Iris pigment epithelial cell (primary cell): Measurements from ENCODE around the gene SRPRB.
A peak's percentile ranks its signal among the peaks of the same experiment; 100 is the strongest.

Experiments used
- DNase-seq: peaks from one replicate; pipeline ENCODE4 v3.0.0-alpha.2; 2011; ENCODE audit warnings: low read depth

Gene SRPRB

GRCh38 chr3:133843634-133844033, 38.0 kb downstream of the SRPRB start:
- DNase-seq: peak; percentile 64

- DNase-seq: no peak
These were observed 39.5 kb downstream of the SRPRB start for GRCh38 chr3:133845127-133845526.

GRCh38 chr3:133849346-133849745, 43.7 kb downstream of the SRPRB start:
- DNase-seq: no peak

- DNase-seq: no peak
These were observed 44.4 kb downstream of the SRPRB start for GRCh38 chr3:133850034-133850433.

GRCh38 chr3:133851266-133851906, 45.8 kb downstream of the SRPRB start:
- no peak for DNase-seq

GRCh38 chr3:133851931-133852330, 46.3 kb downstream of the SRPRB start:
- no peak for DNase-seq

GRCh38 chr3:133853063-133853924, 47.7 kb downstream of the SRPRB start:
- DNase-seq: no peak

- DNase-seq: no peak
These were observed 48.3 kb downstream of the SRPRB start for GRCh38 chr3:133853925-133854227.

- no peak for DNase-seq
These were observed 48.8 kb downstream of the SRPRB start for GRCh38 chr3:133854264-133855001.

- no peak for DNase-seq
These were observed 49.4 kb downstream of the SRPRB start for GRCh38 chr3:133855002-133855370.

- DNase-seq: peak; percentile 10
These were observed 50.2 kb downstream of the SRPRB start for GRCh38 chr3:133855772-133856171.

- DNase-seq: peak; percentile 8
These were observed 50.7 kb downstream of the SRPRB start for GRCh38 chr3:133856316-133856715.

GRCh38 chr3:133857767-133858166, 52.2 kb downstream of the SRPRB start:
- DNase-seq: no peak

- no peak for DNase-seq
These were observed 54.0 kb downstream of the SRPRB start for GRCh38 chr3:133859381-133860234.

- DNase-seq: no peak
These were observed 54.9 kb downstream of the SRPRB start for GRCh38 chr3:133860519-133860918.

- no peak for DNase-seq
These were observed 56.5 kb downstream of the SRPRB start for GRCh38 chr3:133862161-133862560.

GRCh38 chr3:133863911-133864310, 58.3 kb downstream of the SRPRB start:
- DNase-seq: no peak

- no peak for DNase-seq
These were observed 59.0 kb downstream of the SRPRB start for GRCh38 chr3:133864616-133865015.

- DNase-seq: no peak
These were observed 59.7 kb downstream of the SRPRB start for GRCh38 chr3:133865136-133865855.

GRCh38 chr3:133866141-133866540, 60.5 kb downstream of the SRPRB start:
- no peak for DNase-seq

- DNase-seq: no peak
These were observed 62.6 kb downstream of the SRPRB start for GRCh38 chr3:133868186-133868585.
